CD4-positive, alpha-beta T cell treated with Interferon alpha-2 for 1 hour (primary cell): ENCODE measurements around the gene SMAD9.
A peak's percentile ranks its signal among the peaks of the same experiment; 100 is the strongest.

Source experiments
- DNase-seq, 2 donors: peaks; one replicate each; pipeline ENCODE4 v3.0.0-alpha.2; 2020 to 2022

Gene SMAD9

DNA sequence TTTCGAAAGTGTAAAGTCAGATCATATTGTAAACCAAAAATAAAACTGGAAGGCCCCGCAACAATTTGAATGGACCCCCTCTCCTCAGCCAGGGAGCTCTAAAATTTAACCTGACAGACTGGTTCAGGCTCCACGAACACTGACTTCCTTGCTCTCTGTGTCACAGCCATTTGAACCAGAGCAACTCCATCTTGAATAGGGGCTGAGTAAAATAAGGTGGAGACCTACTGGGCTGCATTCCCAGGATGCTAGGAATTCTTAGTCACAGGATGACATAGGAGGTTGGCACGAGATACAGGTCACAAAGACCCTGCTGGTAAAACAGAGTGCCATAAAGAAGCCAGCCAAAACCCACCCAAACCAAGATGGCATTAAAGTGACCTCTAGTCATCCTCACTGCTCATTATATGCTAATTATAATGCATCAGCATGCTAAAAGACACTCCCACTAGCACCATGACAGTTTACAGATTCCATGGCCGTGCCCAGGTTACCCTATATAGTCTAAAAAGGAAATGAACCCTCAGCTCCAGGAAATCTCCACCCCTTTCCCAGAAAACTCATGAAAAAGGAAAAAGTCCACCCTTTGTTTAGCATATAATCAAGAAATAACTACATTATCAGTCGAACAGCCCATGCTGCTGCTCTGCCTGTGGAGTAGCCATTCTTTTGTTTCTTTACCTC is 57.9 kb downstream of the SMAD9 start:
- no peak for DNase-seq

DNA sequence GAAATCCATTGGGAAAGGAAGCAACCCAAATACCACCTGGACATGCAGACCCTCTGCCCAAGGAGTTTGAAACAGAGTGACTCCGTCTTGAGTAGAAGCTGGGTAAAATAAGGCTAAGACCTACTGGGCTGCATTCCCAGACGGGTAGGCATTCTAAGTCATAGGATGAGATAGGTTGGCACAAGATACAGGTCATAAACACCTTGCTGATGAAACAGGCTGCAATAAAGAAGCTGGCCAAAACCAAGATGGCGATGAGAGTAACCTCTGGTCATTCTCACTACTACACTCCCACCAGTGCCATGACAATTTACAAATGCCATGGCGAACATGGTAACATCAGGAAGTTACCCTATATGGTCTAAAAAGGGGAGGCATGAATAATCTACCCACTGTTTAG is 60.8 kb downstream of the SMAD9 start:
- no peak for DNase-seq

DNA sequence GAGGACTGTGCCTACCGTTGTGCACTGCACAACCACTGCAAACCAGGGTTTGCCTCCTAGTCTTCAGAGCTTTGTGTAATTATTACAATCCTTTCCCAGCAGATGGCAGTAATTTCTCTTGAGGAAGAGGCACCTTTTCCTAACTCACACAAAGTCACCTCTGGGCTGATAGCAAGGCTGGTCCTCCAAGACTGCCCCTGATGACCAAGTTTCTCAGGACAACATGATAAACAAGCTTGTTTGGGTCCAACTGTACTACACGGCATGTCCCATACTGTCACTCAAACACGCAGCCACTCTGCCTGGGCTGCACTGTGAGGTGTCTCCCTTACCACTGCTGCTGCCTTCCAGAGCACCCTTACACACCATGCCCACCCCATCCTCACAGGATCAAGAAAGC is 61.7 kb downstream of the SMAD9 start:
- peak in 1 of 2 donors; percentile 8 for DNase-seq

DNA sequence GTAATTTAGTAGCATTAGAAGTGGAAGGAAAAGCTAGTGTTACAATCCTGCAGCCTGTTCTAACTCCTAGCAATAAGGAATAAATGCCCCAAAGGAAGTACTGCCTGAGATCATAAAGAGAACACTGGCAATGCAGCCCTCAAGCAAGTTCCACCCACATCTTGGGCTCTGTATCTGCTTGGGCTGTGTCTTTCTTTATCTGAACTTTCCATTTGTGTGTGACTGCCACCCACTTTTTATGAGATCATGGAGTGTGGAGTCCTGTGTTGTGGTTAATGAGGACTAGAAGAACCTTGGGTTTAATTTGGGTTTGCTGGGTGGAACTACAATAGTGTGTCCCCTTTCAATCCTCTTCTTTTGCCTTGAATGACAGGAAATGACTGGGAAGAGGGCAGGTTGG is 62.8 kb downstream of the SMAD9 start:
- no peak for DNase-seq

DNA sequence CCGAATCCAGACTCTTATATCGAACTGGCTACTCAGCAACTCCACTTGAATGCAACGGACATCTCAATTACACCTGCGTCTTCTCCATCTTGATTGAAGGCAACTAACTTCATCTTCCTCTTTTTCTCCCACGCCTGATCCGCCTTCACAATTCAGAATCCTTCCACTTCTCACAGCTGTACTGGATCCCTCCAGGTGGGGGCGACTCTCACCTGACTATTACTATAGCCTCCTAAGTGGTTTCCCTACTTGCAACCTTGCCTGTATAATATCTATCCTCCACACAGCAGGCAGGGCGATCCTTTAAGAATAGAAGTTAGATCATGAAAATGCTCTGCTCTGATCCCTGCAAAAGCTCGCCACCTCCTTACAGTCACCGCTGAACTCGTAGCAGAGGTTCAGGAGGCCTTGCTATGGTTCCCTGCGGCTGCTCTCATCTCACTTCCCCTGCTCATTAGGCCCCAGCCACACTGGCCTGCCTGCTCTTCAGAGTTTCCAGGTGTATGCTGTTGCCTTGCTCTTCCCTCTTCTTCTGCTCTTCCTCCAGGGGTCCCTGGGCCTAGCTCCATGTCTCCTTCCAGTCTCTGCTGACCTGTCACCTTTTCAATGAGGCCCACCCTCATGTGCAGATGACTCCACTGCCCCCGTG is 69.1 kb downstream of the SMAD9 start:
- no peak for DNase-seq

DNA sequence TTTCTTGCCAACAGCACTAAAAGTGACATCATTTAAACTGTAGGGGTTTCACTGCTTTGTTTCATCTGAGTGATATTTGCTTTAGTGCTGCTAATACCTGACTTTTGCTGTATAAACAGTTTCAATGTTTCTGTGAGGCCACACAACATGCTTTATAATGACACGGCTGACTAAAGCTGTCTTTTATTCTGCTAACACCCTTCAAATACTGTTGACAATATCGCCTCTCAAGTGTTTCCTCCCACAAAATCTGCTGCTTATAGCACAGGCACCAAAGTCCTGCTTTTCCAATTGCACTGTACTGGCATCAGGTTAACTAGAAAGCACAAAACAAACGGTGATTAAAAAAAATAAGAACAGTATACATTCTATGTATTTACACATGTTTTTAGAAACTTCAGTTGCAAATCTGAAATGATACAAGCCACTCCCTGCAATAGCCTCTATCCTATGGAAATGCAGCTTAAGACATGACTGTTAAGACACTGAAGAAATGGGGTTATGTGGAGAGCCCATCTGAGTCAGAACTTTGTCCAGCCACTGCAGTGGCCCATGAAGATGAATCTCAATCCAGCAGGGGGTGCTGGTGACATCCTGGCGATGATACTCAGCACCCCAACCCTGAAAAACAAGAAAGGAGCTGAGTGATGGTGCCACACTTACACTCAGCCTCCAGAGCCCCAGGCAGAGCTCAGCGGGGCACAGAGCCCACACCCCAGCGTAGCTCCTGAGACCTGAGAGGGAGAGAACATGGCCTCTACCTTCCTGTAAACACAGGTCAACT is 71.6 kb downstream of the SMAD9 start:
- DNase-seq: no peak

DNA sequence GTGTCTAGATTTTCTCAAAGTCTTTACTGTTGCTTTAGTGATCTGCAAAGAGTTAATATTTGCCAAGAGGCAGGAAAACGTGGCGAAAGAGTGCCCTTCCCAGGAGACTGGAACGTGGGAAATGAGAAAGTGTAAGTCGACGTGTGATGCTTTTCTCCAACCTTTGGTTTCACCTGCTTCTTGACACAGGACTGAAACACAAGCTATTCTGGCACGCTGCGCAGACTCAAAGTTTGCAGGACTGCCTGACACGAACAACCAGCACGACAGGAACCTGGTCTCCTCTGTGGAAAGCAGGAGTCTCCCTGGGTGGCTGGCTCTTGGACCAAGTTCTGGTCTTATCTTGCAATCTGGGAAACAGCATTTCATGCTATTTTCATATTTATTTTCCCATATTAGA is 72.4 kb downstream of the SMAD9 start:
- no peak for DNase-seq

DNA sequence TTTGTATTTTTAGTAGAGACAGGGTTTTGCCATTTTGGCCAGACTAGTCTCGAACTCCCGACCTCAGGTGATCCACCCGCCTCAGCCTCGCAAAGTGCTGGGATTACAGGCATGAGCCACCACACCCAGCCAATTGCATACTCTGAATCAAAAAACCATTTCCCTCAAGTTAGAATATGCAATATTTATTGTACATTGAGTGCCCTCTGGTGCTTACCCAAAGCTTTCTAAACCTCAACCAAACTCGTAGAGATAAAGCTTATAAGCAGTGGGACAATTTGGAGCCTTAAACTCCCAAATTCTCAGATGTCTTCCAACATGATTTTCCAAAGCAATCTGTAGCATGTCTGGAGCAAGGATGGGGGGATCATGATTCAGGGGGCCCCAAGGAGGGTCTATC is 78.6 kb downstream of the SMAD9 start:
- no peak for DNase-seq

DNA sequence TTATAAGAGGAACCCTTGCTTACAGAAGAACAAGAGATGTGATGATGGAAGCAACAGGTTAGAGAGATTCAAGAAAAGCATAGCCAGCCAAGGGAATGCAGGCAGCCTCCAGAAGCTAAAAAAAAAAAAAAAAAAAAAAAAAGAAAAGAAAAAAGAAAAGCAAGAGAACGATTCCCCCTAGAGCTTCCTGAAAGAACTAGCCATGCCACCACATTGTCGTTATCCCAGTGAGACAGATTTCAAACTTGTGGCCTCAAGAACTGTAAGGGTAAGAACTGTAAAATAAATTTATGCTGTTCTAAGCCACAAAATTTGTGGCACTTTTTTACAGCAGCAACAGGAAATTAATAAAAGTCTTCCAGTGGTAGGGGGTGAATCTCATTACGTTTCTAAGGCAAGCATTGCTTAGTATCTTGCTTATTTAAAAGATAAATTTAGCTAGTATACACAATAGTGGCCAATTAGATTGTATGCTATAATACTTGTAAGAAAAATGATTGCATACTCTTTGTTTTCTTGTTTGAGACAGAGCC is 79.3 kb downstream of the SMAD9 start:
- no peak for DNase-seq

DNA sequence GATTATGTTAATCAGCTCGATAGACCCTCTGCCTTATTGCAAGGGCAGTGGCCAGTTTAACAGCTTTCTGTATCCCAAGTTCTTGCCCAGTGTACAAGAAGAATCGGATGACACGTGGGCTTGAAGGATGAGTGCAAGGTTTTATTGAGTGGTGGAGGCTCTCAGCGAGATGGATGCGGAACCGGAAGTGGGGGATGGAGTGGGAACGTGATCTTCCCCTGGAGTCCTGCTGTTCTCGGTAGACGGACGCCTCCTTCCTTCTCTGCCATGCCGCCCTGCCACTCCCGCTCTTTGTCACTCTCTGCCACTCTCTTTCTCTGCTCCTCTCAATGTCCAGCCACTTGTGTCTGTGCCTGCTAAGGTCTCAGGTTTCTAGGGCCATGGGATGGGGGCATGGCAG is 80.1 kb downstream of the SMAD9 start:
- no peak for DNase-seq

DNA sequence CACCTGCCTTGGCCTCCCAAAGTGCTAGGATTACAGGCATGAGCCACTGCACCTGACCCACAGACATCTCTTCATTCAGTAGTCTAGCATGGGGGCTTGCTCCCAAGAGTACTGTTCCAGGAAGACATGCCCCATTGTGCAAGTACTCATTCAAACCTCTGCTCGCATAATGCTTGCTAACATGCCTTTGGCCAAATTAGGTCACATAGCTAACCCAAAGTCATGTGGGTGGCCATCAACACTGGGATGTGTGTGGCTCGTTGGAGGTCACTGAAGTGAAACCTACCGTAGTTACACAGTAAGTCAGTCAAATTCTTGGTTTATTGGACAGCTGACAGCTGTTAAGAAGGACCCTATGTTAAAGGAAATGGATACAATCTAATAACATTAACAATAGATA is 80.8 kb downstream of the SMAD9 start:
- no peak for DNase-seq

DNA sequence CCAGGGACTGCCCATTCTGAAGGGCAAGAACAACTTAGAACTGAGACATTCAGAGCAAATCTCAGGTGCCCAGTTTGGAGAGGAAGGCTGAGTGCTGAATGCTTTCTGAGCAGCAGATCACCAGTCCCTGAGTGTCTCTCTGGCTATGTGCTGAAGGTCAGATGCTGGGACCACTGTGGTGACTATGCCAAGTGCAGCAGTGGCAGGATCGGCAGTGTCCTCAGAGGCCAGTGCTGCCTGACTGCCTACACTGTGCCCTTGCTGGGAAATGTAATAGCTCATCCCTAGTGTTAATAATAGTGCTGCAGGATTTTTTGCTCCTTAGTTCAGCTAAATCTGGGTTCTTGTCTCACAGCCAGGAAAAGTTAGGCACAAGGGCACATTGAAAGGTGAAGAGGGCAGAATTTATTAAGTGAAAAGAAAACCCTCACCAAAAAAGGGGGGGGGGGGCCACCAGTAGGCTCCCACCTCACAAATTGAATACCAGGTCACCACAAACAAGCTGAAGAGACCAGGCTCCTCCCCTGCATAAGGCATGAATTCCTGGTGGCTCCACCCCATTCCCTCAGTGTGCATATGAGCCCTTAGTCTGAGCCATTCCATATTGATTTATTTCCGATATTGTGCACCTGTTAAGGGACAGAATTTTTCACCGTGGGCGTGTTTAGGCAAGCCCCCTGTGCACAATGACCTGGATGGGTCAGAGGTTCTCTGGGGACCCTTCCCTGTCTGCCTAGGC is 82.5 kb downstream of the SMAD9 start:
- no peak for DNase-seq

DNA sequence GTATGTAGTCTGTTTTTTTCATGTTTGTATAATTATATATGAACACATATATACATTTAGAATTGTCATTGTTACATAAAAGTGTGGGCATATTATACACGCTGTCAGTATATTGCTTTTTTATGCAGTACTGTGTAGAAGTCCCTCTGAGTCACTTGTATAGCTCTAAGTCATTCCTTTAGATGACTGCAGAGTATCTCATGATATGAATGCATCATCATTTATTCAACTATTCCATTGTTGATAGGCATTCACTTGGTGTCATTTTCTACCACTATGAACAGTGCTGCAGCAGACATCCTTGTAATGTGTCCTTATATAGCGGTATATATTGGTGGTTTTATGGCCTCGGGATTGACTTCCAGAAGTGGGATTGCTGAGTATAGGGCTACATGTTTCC is 85.7 kb downstream of the SMAD9 start:
- DNase-seq: no peak

DNA sequence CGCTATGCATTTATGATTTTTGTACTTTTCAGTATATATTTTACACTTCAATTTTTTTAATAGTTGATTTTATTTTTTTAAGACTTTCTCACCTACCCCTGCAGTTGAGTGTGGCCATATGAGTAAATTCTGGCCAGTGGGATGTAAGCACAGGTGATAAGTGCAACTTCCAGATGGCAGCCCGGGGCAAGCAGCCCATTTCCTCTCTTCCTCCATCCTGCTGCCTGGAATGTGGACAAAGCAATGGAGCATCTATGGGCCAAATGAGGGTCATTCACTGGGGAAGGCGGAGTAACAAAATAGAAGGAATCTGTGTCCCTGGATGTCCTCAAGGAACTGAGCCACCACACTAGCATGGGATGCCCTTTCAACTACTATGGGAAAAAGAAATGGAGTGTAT is 88.7 kb downstream of the SMAD9 start:
- no peak for DNase-seq

DNA sequence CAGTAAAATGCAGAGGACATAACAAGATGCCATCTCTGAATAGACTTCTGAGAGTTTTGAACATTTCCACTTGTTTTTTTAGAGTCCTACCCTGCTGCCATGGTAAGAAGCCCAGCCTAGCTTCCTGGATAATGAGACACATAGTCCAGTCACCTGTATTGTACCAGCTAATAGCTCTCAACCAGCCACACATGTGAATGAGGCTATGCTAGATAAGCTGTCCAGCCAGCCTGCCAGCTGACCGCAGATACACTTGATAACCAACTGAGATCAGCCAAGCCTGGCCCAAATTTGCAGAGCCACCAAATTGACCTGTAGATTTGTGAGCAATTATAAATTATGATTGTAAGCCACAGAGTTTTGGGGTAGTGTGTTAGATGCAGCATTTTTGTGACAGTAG is 90.3 kb downstream of the SMAD9 start:
- DNase-seq: no peak

DNA sequence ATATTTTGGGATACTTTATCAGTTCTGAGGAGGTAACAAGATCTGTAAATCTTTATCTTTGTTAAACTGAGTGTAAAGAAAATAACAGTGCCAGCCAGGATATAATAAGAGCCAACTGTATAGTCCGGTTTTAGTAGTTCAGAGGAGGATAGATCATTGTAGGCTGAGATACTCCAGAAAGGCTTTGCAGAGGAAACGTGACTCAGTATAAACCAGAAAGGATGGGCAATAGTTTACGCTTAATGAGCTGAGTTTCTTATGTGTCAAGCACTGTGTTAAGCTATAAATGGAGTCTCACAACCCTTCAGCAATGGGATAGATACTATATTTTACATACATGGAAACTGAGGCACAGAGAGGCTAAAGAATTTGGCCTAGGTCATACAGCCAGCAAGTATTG is 97.3 kb downstream of the SMAD9 start:
- no peak for DNase-seq

DNA sequence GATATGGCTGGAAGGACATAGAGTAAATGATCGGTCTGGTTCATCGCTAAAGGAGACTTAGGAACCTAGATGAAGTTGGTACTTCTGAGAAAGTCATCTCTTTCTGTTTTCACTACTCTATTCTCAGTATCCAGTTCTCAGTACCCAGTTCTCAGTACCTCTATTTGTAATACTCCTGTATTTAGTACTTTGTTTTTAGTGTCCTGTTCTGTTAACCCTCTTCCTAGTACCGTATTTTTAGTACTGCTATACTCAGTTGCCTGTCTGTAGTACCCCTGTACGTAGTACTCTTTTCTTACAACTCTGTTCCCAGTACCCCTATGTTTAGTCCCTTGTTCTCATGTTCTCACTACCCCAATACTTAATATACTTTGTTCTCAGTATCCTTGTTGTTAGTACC is 99.8 kb downstream of the SMAD9 start:
- peak in 1 of 2 donors; percentile 11 for DNase-seq

DNA sequence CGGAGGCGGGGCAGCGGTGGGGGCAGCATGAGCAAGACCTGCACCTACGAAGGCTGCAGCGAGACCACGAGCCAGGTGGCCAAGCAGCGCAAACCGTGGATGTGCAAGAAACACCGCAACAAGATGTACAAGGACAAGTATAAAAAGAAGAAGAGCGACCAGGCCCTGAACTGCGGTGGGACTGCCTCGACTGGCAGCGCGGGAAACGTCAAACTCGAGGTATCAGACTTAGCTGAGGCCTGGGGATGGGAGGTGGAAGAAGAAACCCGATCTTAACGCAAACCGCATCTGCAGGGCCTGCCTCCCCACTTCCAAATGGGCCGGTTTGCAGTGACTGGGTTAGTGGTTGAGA is 100.3 kb downstream of the SMAD9 start:
- DNase-seq: peak; percentile 15 to 37

DNA sequence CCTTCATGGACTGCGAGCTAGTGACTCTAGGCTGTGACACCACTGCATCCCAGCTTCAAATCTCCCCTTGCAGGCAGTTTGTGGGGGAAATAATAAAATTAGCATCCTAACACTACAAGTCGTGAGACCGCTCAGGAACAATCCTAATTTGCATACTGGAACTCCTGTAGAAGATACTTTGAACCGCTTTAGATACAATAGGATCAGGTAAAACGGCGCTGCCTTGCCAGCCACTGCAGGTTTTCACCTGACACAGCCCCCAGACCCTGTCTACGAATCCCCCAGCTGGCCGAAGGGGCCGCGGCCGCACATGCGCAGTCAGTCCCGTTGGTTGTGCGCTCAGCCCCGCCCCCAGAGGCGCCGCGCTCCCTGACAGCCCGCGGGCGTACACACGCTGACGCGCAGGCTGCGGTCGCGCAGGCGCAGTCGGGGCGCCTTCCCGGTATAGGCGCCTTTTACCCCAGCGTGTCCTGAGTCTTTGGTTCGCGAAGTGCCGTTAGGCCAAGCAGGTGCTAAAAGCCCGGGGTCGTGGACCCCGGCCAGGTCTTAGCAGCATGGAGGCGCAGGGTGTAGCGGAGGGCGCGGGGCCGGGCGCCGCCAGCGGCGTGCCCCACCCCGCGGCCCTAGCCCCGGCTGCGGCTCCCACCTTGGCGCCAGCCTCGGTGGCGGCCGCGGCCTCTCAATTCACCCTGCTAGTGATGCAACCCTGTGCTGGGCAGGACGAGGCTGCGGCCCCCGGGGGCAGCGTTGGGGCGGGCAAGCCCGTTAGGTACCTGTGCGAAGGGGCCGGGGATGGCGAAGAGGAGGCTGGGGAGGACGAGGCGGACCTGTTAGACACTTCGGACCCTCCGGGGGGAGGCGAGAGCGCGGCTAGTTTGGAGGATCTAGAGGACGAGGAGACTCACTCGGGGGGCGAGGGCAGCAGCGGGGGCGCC is 101.0 kb downstream of the SMAD9 start, which contains the start of gene RFXAP:
Gene RFXAP (plus strand): TSS at position 419 of the 935 bp plus-strand sequence. CDS start 136 bp downstream, at position 555.
- peak; percentile 91 to 92 for DNase-seq

DNA sequence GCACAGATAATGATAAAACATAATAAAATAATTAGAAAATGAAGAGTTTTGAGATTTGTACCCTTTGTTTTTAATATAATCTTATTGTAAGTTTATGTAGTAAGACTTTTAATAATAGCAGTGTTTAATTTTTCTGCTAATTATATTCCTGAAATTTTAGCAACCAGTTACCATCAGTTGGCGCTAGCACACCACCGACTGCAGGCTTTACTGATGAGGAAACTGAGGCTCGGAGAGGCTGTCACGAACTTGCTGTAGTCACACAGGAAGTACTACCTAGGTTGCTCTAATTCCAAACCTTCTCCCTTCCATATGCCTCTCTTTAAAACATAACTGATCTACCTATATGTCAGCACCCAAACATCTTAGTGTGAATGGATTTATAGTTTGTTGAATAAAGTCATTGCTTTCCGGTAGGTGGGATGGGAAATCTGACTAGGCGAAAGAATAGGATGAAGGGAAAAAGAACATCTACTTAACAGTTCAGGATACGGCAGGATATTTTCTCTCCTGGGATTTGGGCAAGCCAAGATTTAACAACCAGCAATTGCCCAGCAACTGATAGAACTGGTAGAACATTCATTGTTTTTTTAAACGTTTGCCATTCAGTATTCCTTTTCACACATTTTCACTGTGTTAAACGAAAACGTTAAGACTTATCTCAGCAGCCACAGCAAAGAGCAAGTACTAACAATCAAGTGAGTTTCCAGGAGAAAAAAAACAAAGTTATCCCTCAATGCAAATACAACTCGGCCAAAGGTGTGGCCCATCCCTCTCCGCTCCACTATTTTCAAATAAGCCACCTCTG is 101.8 kb downstream of the SMAD9 start:
- DNase-seq: no peak

DNA sequence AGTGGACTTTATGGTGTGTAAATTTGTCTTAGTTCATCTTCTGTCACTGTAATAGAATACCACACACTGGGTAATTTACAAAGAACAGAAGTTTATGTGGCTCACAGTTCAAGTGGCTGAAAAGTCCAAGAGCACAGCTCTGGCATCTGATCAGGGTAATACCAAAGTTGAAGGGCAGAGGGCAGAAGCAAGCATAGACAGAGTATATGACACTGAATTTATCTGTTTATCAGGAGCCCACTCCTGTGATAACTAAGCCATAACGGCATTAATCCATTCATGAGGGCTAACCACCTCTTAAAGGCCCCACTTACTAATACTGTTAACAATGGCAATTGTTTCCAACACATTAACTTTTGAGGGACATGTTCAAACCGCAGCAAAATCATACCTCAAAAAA is 105.0 kb downstream of the SMAD9 start:
- DNase-seq: peak in 1 of 2 donors; percentile 30
